GM12873 (cell line): Measurements from ENCODE around the gene DDX24.

ENCODE experiments used
- CTCF ChIP-seq: IDR thresholded peaks from 2 replicates; pipeline ENCODE4 v1.5.1; 2012; ENCODE audit warnings: low read depth, mild to moderate bottlenecking, moderate library complexity, low read length, control low read depth; ENCODE audit not compliant: insufficient read depth; ENCODE audit errors: missing control alignments

The DDX24 gene

GRCh38 chr14:94051115-94051514, 29.9 kb downstream of the DDX24 start:
- TF ChIP-seq CTCF, result no peak

- TF ChIP-seq CTCF, result no peak
Observed at GRCh38 chr14:94050231-94050880, 30.6 kb downstream of the DDX24 start.

GRCh38 chr14:94049625-94050023, 31.4 kb downstream of the DDX24 start:
- no peak for TF ChIP-seq CTCF

GRCh38 chr14:94048691-94049624, 32.0 kb downstream of the DDX24 start:
- TF ChIP-seq CTCF, result no peak

- no peak for TF ChIP-seq CTCF
Observed at GRCh38 chr14:94047581-94047980, 33.4 kb downstream of the DDX24 start.

- TF ChIP-seq CTCF, result no peak
Observed at GRCh38 chr14:94046696-94047250, 34.2 kb downstream of the DDX24 start.
